ENCODE data around the gene MED9.

Gene MED9

DNA sequence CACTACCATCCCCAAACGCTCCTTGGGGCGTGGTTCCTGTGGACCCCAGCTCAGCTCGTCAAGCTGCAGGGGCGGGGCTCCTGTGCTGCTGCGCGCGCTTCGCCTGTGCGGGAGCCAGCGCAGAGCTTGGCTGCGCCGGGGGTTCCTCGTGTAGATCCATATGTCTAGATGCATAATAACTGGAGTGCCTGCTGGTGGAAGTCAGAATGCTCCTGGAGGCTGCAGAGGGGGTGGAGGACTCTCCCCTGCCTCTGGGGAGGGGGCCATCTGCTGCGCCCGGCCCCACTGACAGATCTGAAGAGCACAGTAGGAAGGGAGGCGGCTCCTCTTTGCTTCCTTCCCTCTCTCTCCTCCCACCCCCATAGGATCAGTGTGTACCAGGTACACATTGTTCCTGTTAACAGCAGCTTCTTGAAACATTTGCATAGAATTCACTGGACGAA, 14.8 kb downstream of the MED9 start:
- H3K4ac ChIP-seq (ENCODE audit: low read length), result no peak overlapping the region
- peaks cover 20 to 50% of the 10 kb centered on the region in 2 donors for H3K36me3 ChIP-seq (replicated peaks in 1 of 2; ENCODE audit: control insufficient read depth in 2 of 2, insufficient read depth in 2 of 2, low read length in 2 of 2)
- no CpG with 5 or more reads among the region's 17 CpGs for WGBS, 2 donors (ENCODE audit: extremely low coverage in 2 of 2, insufficient read length in 2 of 2, insufficient replicate concordance in 1 of 2)

DNA sequence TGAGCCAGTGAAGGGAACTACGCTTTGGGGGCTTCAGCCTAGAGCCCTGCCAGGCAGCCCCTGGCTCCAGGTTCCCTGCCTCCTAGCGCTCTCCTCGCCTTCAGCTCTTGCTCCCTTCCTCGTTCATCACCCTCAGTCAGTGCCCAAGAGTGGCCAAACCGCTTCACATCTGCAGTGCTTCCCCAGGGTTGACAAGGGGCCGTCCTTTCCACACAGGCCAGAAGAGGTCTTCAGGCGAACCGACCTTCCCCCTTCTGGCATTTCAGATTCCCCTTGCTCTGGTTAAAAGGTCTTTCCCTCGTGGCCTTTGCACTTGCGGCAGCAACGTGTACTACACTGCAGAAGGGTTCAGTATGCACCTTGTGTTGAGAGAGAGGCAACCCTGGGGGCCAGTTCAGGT, 15.3 kb downstream of the MED9 start:
- Histone ChIP-seq H3K79me1 (ENCODE audit: low read depth, low read length) (no peaks in the 10 kb centered on the region), H2BK12ac (ENCODE audit: low read length) (no peak overlapping the region), H3K18ac (ENCODE audit: low read length) (no peak overlapping the region), H2BK120ac (ENCODE audit: low read depth, low read length) (no peak overlapping the region), H3K4me2 (ENCODE audit: insufficient read depth, low read length, poor library complexity, severe bottlenecking) (no peak overlapping the region), H3K4me3 (ENCODE audit: low read length in 2 of 2) (no peak overlapping the region), H3K23ac (ENCODE audit: low read depth, low read length, poor library complexity) (no peak overlapping the region), H4K8ac (ENCODE audit: low read depth, low read length) (no peak overlapping the region), H3K4me1 (ENCODE audit: control insufficient read depth in 2 of 2, insufficient read depth in 1 of 2, low read depth in 1 of 2, low read length in 2 of 2) (peaks cover 2 to 25% of the 10 kb centered on the region in 2 donors), H3K27ac (replicated peaks; ENCODE audit: low read length) (no peak overlapping the region), H3K9me3 (replicated peaks in 1 of 2; ENCODE audit: control insufficient read depth in 2 of 2, insufficient read depth in 1 of 2, low read depth in 1 of 2, low read length in 2 of 2) (peaks cover 0 to 7% of the 10 kb centered on the region in 2 donors), H2BK5ac (ENCODE audit: low read length) (no peak overlapping the region), H3K9ac (ENCODE audit: low read depth, low read length, poor library complexity) (no peak overlapping the region), H3K27me3 (ENCODE audit: control insufficient read depth in 3 of 3, insufficient read depth in 3 of 3, low read depth in 1 of 3, low read length in 3 of 3) (peaks cover 0 to 16% (median 7%) of the 10 kb centered on the region in 3 experiments), H3K4ac (ENCODE audit: low read length) (no peak overlapping the region), H2AK5ac (ENCODE audit: low read depth, low read length) (no peak overlapping the region), H2BK15ac (ENCODE audit: low read length) (no peak overlapping the region), H2AFZ (ENCODE audit: low read length) (no peak overlapping the region), H3K36me3 (replicated peaks in 1 of 2; ENCODE audit: control insufficient read depth in 2 of 2, insufficient read depth in 2 of 2, low read length in 2 of 2) (peaks cover 20 to 50% of the 10 kb centered on the region in 2 donors), H3K14ac (ENCODE audit: low read length) (no peak overlapping the region), H4K91ac (ENCODE audit: low read depth, low read length, poor library complexity) (no peak overlapping the region)
- no peak for DNase-seq (ENCODE audit: low spot score)
- no CpG with 5 or more reads among the region's 11 CpGs for WGBS, 2 donors (ENCODE audit: extremely low coverage in 2 of 2, insufficient read length in 2 of 2, insufficient replicate concordance in 1 of 2)

More for the DNA sequence above, 14.8 kb downstream of the MED9 start:
- H3K9me3 ChIP-seq (replicated peaks in 1 of 2; ENCODE audit: control insufficient read depth in 2 of 2, insufficient read depth in 1 of 2, low read depth in 1 of 2, low read length in 2 of 2), result peaks cover 0 to 7% of the 10 kb centered on the region in 2 donors
- H4K8ac ChIP-seq (ENCODE audit: low read depth, low read length), result no peak overlapping the region
- no peak overlapping the region for H3K4me2 ChIP-seq (ENCODE audit: insufficient read depth, low read length, poor library complexity, severe bottlenecking)
- H3K18ac ChIP-seq (ENCODE audit: low read length), result no peak overlapping the region
- no peak overlapping the region for H2BK120ac ChIP-seq (ENCODE audit: low read depth, low read length)
- DNase-seq (ENCODE audit: low spot score), result no peak
- H3K9ac ChIP-seq (ENCODE audit: low read depth, low read length, poor library complexity), result no peak overlapping the region
- H3K27ac ChIP-seq (replicated peaks; ENCODE audit: low read length), result no peak overlapping the region
- no peak overlapping the region for H2AK5ac ChIP-seq (ENCODE audit: low read depth, low read length)
- H2BK5ac ChIP-seq (ENCODE audit: low read length), result no peak overlapping the region
- no peak overlapping the region for H2AFZ ChIP-seq (ENCODE audit: low read length)
- H3K79me1 ChIP-seq (ENCODE audit: low read depth, low read length), result no peaks in the 10 kb centered on the region
- H3K4me3 ChIP-seq (ENCODE audit: low read length in 2 of 2), result no peak overlapping the region
- no peak overlapping the region for H2BK15ac ChIP-seq (ENCODE audit: low read length)
- peaks cover 0 to 16% (median 7%) of the 10 kb centered on the region in 3 experiments for H3K27me3 ChIP-seq (ENCODE audit: control insufficient read depth in 3 of 3, insufficient read depth in 3 of 3, low read depth in 1 of 3, low read length in 3 of 3)
- H3K14ac ChIP-seq (ENCODE audit: low read length), result no peak overlapping the region
- H2BK12ac ChIP-seq (ENCODE audit: low read length), result no peak overlapping the region
- no peak overlapping the region for H3K23ac ChIP-seq (ENCODE audit: low read depth, low read length, poor library complexity)
- H3K4me1 ChIP-seq (ENCODE audit: control insufficient read depth in 2 of 2, insufficient read depth in 1 of 2, low read depth in 1 of 2, low read length in 2 of 2), result peaks cover 2 to 23% of the 10 kb centered on the region in 2 donors
- H4K91ac ChIP-seq (ENCODE audit: low read depth, low read length, poor library complexity), result no peak overlapping the region

DNA sequence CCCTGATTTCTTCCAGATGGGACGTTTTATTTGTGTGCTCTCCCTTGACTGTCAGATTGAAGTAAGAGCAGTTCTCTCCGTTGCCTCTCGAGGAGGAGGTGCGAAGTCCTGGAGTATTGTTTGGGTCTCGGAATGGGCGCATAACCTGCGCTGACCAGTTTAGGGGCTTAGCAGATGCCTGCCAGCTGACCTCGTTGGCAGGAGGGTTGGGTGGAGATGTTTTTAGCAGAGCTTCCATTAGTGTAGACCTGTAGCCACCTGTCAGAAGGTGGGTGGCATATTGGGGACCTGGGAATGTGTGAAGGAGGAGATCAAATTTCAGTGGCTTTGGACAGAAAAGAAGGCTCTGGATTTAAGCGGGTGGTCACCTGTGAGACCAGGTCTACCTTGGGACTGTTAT, 15.8 kb downstream of the MED9 start:
- Histone ChIP-seq H3K36me3 (replicated peaks in 1 of 2; ENCODE audit: control insufficient read depth in 2 of 2, insufficient read depth in 2 of 2, low read length in 2 of 2) (peaks cover 20 to 46% of the 10 kb centered on the region in 2 donors), H3K4me3 (ENCODE audit: low read length in 2 of 2) (no peak overlapping the region), H3K14ac (ENCODE audit: low read length) (no peak overlapping the region), H3K27me3 (ENCODE audit: control insufficient read depth in 3 of 3, insufficient read depth in 3 of 3, low read depth in 1 of 3, low read length in 3 of 3) (peaks cover 0 to 17% (median 7%) of the 10 kb centered on the region in 3 experiments), H2AK5ac (ENCODE audit: low read depth, low read length) (no peak overlapping the region), H3K4ac (ENCODE audit: low read length) (no peak overlapping the region), H3K4me2 (ENCODE audit: insufficient read depth, low read length, poor library complexity, severe bottlenecking) (no peak overlapping the region), H2AFZ (ENCODE audit: low read length) (no peak overlapping the region), H3K9ac (ENCODE audit: low read depth, low read length, poor library complexity) (no peak overlapping the region), H3K27ac (replicated peaks; ENCODE audit: low read length) (no peak overlapping the region), H3K79me1 (ENCODE audit: low read depth, low read length) (no peaks in the 10 kb centered on the region), H2BK5ac (ENCODE audit: low read length) (no peak overlapping the region), H3K18ac (ENCODE audit: low read length) (no peak overlapping the region), H2BK12ac (ENCODE audit: low read length) (no peak overlapping the region), H4K8ac (ENCODE audit: low read depth, low read length) (no peak overlapping the region), H2BK15ac (ENCODE audit: low read length) (no peak overlapping the region), H2BK120ac (ENCODE audit: low read depth, low read length) (no peak overlapping the region), H3K23ac (ENCODE audit: low read depth, low read length, poor library complexity) (no peak overlapping the region), H3K9me3 (replicated peaks in 1 of 2; ENCODE audit: control insufficient read depth in 2 of 2, insufficient read depth in 1 of 2, low read depth in 1 of 2, low read length in 2 of 2) (peaks cover 0 to 7% of the 10 kb centered on the region in 2 donors), H4K91ac (ENCODE audit: low read depth, low read length, poor library complexity) (no peak overlapping the region), H3K4me1 (ENCODE audit: control insufficient read depth in 2 of 2, insufficient read depth in 1 of 2, low read depth in 1 of 2, low read length in 2 of 2) (peaks cover 2 to 26% of the 10 kb centered on the region in 2 donors)
- WGBS, 2 donors (ENCODE audit: extremely low coverage in 2 of 2, insufficient read length in 2 of 2, insufficient replicate concordance in 1 of 2), result no CpG with 5 or more reads among the region's 9 CpGs
- no peak for DNase-seq (ENCODE audit: low spot score)

DNA sequence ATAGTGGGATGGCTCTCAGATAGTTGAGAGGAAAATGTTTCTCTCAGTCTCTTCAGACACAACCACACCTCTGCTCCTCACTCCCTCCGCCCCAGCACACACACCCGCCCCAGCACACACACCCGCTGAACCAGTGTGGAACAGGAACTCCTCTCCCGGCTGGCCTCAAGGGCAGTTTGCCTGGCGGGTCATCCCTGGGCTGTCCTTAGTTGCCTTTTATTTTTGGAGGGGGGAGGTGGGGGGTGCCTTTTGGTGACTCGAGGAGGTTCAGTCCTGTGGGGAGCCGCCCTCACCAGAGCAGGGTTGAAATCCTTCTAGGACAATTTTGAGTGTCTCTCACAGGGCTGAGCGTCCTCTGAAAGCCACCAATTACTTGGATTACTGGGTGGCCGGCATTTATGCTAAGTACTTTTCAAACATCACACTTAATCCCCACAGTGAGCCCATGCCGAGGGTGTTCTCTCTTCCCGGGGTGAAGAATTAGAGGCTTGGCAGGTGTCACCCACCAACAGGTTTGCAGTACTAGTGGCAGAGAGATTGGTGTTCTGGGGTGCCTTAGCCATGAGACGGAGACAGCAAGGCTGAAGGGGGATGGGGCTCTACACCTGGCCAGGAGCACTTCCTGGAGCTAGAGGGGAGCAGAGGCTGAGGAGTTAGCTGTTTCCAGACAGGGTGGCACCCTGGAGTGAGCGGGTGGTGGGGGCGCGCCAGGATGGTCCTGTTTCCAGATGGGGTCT, 16.6 kb downstream of the MED9 start:
- Histone ChIP-seq H2BK12ac (ENCODE audit: low read length) (no peak overlapping the region), H3K79me1 (ENCODE audit: low read depth, low read length) (no peaks in the 10 kb centered on the region), H2BK5ac (ENCODE audit: low read length) (no peak overlapping the region), H3K27ac (replicated peaks; ENCODE audit: low read length) (no peak overlapping the region), H3K4me1 (ENCODE audit: control insufficient read depth in 2 of 2, insufficient read depth in 1 of 2, low read depth in 1 of 2, low read length in 2 of 2) (peaks cover 2 to 26% of the 10 kb centered on the region in 2 donors), H2AFZ (ENCODE audit: low read length) (no peak overlapping the region), H3K14ac (ENCODE audit: low read length) (no peak overlapping the region), H3K36me3 (replicated peaks in 1 of 2; ENCODE audit: control insufficient read depth in 2 of 2, insufficient read depth in 2 of 2, low read length in 2 of 2) (peaks cover 17 to 38% of the 10 kb centered on the region in 2 donors), H3K9me3 (replicated peaks in 1 of 2; ENCODE audit: control insufficient read depth in 2 of 2, insufficient read depth in 1 of 2, low read depth in 1 of 2, low read length in 2 of 2) (peaks cover 2 to 7% of the 10 kb centered on the region in 2 donors), H3K4me2 (ENCODE audit: insufficient read depth, low read length, poor library complexity, severe bottlenecking) (no peak overlapping the region), H2BK15ac (ENCODE audit: low read length) (no peak overlapping the region), H3K9ac (ENCODE audit: low read depth, low read length, poor library complexity) (peak overlapping the region; percentile 56), H2AK5ac (ENCODE audit: low read depth, low read length) (no peak overlapping the region), H3K27me3 (ENCODE audit: control insufficient read depth in 3 of 3, insufficient read depth in 3 of 3, low read depth in 1 of 3, low read length in 3 of 3) (peaks cover 0 to 18% (median 7%) of the 10 kb centered on the region in 3 experiments), H4K91ac (ENCODE audit: low read depth, low read length, poor library complexity) (no peak overlapping the region), H2BK120ac (ENCODE audit: low read depth, low read length) (no peak overlapping the region), H3K18ac (ENCODE audit: low read length) (peak overlapping the region; percentile 24), H3K23ac (ENCODE audit: low read depth, low read length, poor library complexity) (no peak overlapping the region), H3K4me3 (ENCODE audit: low read length in 2 of 2) (no peak overlapping the region), H3K4ac (ENCODE audit: low read length) (no peak overlapping the region), H4K8ac (ENCODE audit: low read depth, low read length) (no peak overlapping the region)
- no peak for DNase-seq (ENCODE audit: low spot score)
- WGBS, 2 donors (ENCODE audit: extremely low coverage in 2 of 2, insufficient read length in 2 of 2, insufficient replicate concordance in 1 of 2), result no CpG with 5 or more reads among the region's 15 CpGs
